D341Med (cell line): Measurements from ENCODE around the gene ARMH4.

Experiments used
- DNase-seq: peaks from one replicate; pipeline ENCODE4 v3.0.0; 2012; ENCODE audit warnings: low spot score

ARMH4 gene

GRCh38 chr14:58100735-58101368 is 51.2 kb downstream of the ARMH4 start:
- no peak for DNase-seq

DNA sequence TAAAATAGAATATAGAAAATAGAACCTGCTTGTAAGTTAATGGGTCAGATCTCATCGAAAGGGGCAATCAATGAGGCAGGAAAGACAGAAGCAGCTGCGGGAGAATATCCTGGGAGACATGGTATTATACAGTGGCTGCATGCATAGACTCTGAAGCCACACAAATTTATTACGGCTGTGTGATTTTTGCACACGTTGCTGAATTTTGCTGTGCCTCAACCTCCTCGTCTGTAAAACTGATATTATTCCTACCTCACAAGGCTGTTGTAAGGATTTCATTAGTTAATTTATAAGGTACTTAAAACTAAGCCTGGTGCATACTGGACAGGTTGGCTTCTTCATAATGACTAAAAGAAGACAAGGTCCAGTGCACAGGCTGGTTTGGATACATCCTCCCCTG is 52.3 kb downstream of the ARMH4 start:
- DNase-seq, result no peak

DNA sequence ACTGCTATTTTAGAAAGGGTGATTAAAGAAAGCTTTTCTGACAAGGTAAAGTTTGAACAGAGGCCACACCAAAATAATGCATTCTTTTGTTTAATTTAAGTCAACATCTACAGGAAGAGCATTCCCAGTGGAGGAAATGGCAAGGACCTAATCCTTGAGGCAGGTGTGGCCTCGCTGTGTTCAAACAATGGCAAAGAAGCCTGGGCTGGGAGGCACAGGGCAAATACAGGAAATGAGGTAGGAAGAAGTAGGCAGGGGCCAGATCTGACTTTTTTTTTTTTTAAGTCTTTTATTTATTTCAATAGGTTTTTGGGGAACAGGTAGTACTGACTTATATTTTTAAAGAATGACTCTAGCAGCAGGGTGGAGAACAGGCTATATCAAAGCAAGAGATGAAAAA is 53.5 kb downstream of the ARMH4 start:
- DNase-seq, result no peak

GRCh38 chr14:58096731-58097130 is 55.3 kb downstream of the ARMH4 start:
- DNase-seq, result no peak

DNA sequence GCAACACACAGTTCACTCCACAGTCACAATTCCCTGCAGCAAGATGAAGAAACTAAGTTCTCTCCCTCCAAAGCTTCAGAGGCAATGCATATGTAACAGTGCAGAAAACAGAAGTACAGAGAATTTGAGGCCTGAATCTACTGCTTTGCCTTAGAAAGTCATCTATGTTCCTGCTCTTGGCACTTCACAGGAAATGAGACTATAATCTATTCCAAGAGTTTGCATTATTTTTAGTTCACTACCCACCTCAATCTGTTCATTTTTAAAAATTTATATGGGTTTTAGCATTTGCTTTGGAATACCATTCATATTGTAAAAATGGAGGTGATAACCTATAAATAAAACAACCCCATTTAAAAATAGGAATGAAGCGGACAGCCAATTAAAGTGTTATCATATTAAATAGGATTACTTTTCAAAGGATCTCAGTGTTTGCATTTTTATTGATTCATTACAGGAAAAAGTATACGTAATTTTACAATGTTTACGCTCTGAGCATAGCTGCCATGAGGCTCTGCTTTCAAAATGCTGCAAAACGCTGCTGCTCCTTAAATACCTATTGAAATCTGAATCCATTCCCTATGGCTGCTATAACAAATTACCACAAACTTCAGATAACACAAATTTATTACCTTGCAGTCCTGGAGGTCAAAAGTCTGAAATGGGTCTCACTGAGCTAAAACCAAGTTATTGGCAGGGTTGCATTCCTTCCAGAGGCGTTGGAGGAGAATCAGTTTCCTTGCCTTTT is 60.0 kb downstream of the ARMH4 start:
- no peak for DNase-seq

GRCh38 chr14:58089612-58090011 is 62.4 kb downstream of the ARMH4 start:
- no peak for DNase-seq

- no peak for DNase-seq
Measured at GRCh38 chr14:58088961-58089360, 63.1 kb downstream of the ARMH4 start.

- DNase-seq, result no peak
Measured at GRCh38 chr14:58085877-58086276, 66.1 kb downstream of the ARMH4 start.

DNA sequence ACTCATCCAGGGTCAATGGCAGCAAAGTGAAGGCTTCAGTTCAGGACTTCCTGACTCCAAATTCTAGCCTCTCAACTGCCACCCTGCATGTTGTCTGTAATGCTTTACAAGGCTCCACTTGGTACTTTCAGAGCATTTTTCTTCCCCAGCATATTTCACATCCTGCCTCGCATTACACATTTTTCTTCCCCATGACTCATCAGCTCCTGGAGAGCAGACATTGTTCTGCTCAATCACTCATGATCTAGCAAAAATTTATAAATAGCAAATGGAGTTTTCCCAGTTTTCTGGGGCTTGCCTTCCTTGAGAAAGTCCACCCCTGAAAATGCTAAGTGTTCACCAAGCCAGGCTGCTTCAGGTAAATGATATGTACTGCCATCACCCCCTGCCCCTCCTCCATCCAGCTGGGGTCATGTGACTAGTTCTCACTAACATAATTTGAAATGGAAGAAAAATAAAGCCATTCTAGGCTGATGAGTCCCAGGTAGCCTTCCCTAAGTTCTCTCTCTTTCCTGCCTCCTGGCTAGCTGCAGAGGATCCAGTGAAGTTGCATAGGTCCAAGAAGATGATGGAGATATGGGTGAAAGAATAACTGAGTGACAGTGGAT is 69.4 kb downstream of the ARMH4 start:
- DNase-seq, result no peak

DNA sequence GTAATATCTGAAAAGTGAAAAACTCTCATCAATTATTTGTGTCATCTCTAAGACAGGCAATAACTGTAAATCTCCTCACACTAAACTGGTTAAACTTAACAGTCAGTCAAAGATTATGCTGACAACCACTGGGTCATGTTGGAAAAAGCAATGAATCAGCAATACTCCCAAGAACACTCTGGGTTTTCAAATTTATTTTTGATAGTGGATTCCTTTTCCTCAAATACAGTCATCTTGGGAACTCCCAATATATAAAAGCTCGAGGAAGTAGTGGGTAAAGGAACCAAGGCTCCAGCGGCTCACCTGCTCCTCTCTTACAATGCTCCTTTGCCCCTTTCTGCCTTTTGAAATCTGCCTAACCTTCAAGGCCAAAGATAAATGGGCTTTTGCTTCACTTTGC is 70.0 kb downstream of the ARMH4 start:
- no peak for DNase-seq

DNA sequence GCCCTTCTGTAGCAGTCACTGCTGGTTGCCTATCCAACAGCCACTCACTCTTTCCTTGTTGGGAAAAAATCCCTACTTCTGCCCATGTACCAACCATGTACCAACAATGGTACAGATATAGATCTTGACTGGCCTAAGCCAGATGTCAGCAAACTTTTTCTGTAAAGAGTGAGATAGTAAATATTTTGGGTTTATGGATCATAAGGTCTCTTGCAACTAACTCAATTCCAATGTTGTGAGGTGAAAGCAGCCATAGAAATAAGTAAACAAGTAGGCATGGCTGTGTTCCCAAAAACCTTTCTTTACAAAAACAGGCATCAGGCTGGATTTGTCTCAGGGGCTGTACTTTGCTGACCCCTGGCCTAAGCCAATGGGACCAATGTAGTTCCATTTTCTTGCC is 73.5 kb downstream of the ARMH4 start:
- no peak for DNase-seq

- no peak for DNase-seq
Measured at GRCh38 chr14:58078068-58078467, 73.9 kb downstream of the ARMH4 start.

DNA sequence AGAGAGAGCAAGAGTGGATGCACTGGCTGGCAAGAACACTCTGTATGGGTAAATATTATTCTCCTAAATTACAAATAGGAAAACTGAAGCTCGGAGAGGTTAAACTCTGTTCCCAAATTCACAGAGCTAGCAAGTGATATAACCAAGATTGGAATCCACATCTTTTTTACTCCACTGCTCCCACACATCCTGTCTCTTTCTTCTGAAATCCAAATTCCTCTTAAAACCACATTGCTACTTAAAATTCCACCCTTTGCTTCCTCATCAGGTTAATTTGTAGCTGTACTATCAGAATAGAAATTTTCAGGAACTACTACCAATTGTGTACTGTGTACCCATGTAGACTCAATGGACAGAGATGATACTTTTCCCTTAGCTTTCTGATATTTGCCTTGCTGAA is 74.4 kb downstream of the ARMH4 start:
- no peak for DNase-seq

DNA sequence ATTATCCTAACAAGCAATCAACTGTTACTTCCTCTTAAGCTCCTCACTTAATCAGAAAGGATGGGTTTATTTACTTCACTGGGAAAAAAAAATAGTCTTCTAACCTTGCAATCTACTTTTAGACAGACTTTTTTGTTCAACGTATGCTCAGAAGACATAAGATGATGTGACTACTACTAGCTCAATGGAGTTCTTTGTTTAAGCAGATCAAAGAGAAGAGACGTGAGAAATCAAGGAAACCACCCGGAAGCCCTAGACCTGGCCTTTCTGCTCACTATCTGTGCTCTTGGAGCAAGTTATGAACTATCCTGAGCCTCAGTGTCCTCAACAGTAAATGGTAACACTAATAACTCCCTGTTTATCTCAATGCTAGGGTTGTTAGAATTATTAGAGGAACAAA is 78.5 kb downstream of the ARMH4 start:
- DNase-seq, result no peak

DNA sequence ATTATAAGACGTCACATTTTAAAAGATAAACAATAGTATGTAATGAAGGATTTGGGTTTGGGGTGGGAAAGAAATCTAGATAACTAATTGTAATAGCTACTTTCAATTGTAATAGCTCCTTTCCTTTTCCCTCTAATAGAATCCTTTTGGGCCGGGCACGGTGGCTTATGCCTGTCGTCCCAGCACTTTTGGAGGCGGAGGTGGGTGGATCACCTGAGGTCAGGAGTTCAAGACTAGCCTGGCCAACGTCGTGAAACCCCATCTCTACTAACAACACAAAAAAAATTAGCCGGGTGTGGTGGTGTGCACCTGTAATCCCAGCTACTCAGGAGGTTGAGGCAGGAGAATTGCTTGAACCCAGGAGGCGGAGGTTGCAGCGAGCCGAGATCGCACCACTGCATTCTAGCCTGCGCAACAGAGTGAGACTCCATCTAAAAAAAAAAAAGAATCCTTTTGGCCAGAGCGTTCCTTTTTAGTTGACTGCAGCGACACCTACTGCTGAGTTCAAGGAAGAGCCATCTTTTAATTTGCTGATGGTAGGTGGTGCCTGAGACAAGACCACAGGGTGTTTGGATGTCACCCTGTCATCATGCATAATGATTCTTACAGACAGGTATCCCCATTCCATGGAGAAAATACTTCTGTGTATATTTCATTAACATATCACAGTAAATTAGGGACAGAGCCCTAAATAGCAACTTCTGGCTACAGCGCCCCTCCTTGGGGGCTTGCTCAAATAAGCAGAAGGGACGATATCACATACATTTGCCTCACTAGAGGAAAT is 79.5 kb downstream of the ARMH4 start:
- DNase-seq, result peak; percentile 72

DNA sequence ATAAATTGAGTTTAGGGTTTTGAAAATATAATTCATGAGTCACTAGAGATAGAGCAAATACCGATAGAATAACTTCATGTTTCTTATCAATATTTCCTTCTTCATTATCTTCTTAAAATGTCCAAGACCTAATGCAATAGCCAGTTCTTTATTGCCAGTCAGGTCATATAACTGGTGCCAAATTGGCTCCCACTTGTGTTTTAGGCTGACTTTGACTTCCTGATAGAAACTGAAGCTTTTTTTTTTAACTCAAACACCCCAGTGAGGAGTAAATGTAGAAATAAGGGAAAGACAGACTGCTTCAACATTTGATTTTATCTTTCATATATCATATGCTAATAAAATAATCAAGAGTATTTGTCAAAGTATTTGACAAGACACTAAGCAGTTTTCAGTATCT is 80.7 kb downstream of the ARMH4 start:
- DNase-seq, result no peak

- no peak for DNase-seq
Measured at GRCh38 chr14:58068306-58068705, 83.7 kb downstream of the ARMH4 start.

DNA sequence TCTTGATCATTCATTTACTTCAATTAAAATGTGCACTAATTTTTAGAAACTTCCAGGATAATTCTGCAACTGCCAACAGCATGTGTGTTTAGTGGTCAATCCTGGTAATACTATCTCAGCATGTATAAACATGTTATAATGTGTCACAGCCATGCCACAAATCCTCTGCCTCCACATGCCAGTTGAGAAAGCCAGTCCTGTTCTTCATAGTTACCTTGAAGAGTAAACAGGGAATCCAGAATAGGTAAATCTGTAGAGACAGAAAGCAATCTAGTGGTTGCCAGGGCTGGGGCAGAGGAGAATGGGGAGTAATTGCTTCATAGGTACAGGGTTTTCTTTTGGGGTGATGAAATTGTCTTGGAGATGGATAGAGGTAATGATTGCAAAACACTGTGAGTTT is 85.9 kb downstream of the ARMH4 start:
- DNase-seq, result no peak

- DNase-seq, result no peak
Measured at GRCh38 chr14:58061581-58061980, 90.4 kb downstream of the ARMH4 start.

GRCh38 chr14:58060898-58061297 is 91.1 kb downstream of the ARMH4 start:
- DNase-seq, result no peak

DNA sequence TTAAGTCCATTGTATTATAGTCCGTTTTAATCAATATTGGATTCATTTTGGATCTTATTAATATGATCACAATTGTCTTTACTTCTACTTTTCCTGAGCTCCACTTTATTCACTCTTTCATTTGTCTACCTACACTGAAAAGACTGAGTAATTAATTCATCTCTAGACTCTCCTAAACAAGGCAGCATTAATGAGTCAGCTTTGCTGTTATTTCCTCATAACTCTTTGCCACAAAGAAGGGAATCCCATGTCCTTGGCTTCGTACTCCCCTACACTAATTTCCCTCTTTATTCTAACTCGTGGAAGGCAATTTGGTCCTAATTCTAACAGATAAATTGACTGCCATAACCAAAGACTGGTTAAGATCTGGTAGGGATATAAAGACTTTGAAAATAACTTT is 91.9 kb downstream of the ARMH4 start:
- no peak for DNase-seq

DNA sequence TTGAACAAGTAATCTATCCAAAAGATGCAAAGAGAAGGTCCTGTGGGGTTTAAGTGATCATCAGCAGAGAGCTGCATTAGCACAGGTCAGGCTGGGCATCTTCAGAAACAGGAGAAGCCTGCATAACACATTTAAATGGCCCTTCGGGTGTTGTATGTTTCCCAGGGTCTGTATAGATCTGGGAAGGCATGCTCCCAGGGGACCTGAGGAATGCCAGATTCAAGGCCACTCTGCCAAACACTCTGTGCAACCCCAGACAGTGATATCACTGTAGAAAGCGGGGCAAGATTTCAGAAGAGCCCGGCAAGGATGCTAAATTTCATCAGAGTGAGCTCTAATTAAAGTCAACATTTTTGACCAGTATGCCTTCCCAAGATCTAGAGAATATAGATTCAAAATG is 92.9 kb downstream of the ARMH4 start:
- DNase-seq, result no peak

- no peak for DNase-seq
Measured at GRCh38 chr14:58055497-58056010, 96.5 kb downstream of the ARMH4 start.
